K562 (cell line): ENCODE results near the gene NDUFA6. TPM values are rescaled to one million over a fixed set of nuclear protein-coding genes. Genes with fewer than 3 reads are reported as not detected.

Experiments
- BMI1 ChIP-seq: fragments of 150-350 bp; IDR thresholded peaks from 2 replicates; pipeline ENCODE4 v1.6.1; 2014; ENCODE audit warnings: low read length
- CBX1 ChIP-seq: sonication (generic); IDR thresholded peaks from 2 replicates; pipeline ENCODE4 v1.6.1; 2016; ENCODE audit warnings: antibody characterized with exemption, low read depth, mild to moderate bottlenecking
- DDX20 ChIP-seq: fragments of 450-650 bp; IDR thresholded peaks from 2 replicates; pipeline ENCODE4 v1.6.1; 2016; ENCODE audit warnings: missing genetic modification characterization, low read depth, mild to moderate bottlenecking, missing compliant biosample characterization, moderate library complexity
- EWSR1 ChIP-seq: fragments of 450-650 bp; IDR thresholded peaks from 2 replicates; pipeline ENCODE4 v1.6.1; 2018; ENCODE audit warnings: borderline replicate concordance, mild to moderate bottlenecking, low read depth, moderate library complexity; ENCODE audit not compliant: partially characterized antibody
- FOS ChIP-seq: IDR thresholded peaks from 3 replicates; pipeline ENCODE4 v1.6.1; 2011; ENCODE audit not compliant: insufficient read length; ENCODE audit errors: extremely low read depth
- GTF2E2 ChIP-seq: fragments of 200-800 bp; sonication (Bioruptor generic); IDR thresholded peaks from 2 replicates; pipeline ENCODE4 v1.6.1; 2016; ENCODE audit warnings: missing genetic modification characterization, missing compliant biosample characterization
- KLF1 ChIP-seq: fragments of 450-650 bp; IDR thresholded peaks from 2 replicates; pipeline ENCODE4 v1.6.1; 2016; ENCODE audit warnings: missing genetic modification characterization, missing compliant biosample characterization
- NUFIP1 ChIP-seq: fragments of 450-650 bp; IDR thresholded peaks from 2 replicates; pipeline ENCODE4 v1.6.1; 2018; ENCODE audit not compliant: partially characterized antibody
- PHB2 ChIP-seq: fragments of 450-650 bp; IDR thresholded peaks from 2 replicates; pipeline ENCODE4 v1.6.1; 2017; ENCODE audit warnings: low read depth
- ZNF347 ChIP-seq: fragments of 450-650 bp; formaldehyde crosslinking; IDR thresholded peaks from 2 replicates; pipeline ENCODE4 v1.4.0; 2020; ENCODE audit warnings: low read depth, mild to moderate bottlenecking, moderate library complexity
- ZNF696 ChIP-seq: fragments of 250-450 bp; sonication (Bioruptor Pico); conservative IDR thresholded peaks from 2 replicates; pipeline ENCODE4 v1.4.0; 2020; ENCODE audit warnings: mild to moderate bottlenecking, moderate library complexity
- polyA plus RNA-seq, 8 experiments: library from polyadenylated mRNA; depleted of rRNA in 4 of 8; stranded (reverse) in 5 of 8; unstranded in 3 of 8; fragments of >200 nt; fragmentation: Nextera tagmentation in 2 of 8; fragmentation: Illumina TruSeq in 1 of 8; extraction: Ambion mirVana in 2 of 8; extraction: Trizol in 1 of 8; gene quantifications; 2 replicates each; pipeline versions ENCODE4 v1.2.1 to v1.2.3, GENCODE V29; 2011 to 2014; ENCODE audit warnings: inconsistent platforms in 1 of 8, missing spikeins in 1 of 8
- total RNA-seq, 7 experiments: library from RNA; depleted of rRNA in 6 of 7; stranded (reverse); fragments of >200 nt in 6 of 7; fragmentation: Illumina TruSeq in 2 of 7; extraction: Trizol in 2 of 7; gene quantifications; 2 replicates each; pipeline versions ENCODE4 v1.2.1 to v1.2.3, GENCODE V29; 2011 to 2021; ENCODE audit warnings: low replicate concordance in 1 of 7
- TF ChIP-seq, protein P1 (sequence below): fragments of 450-650 bp; IDR thresholded peaks from 2 replicates; pipeline ENCODE4 v1.6.1; 2017; ENCODE audit warnings: antibody characterized with exemption
- TF ChIP-seq, protein P2 (sequence below): fragments of 250-450 bp; sonication (Bioruptor Pico); IDR thresholded peaks from 2 replicates; pipeline ENCODE4 v1.8.0; 2021; ENCODE audit warnings: borderline replicate concordance, mild to moderate bottlenecking, moderate library complexity; ENCODE audit not compliant: poor library complexity, severe bottlenecking
- TF ChIP-seq, protein P3 (sequence below): fragments of 150-350 bp; IDR thresholded peaks from 2 replicates; pipeline ENCODE4 v1.6.1; 2014; ENCODE audit warnings: low read depth, mild to moderate bottlenecking, low read length, borderline replicate concordance
- TF ChIP-seq, protein P4 (sequence below): fragments of 200-800 bp; sonication (Bioruptor generic); IDR thresholded peaks from 2 replicates; pipeline ENCODE4 v1.6.1; 2017; ENCODE audit warnings: missing genetic modification characterization, missing compliant biosample characterization

NDUFA6 gene
- total and polyA plus RNA-seq, 9 of the 15 experiments (the other 6 are each of a cell fraction or from before 2014, with no cell fraction given), result 90.0 to 474 (median 128) TPM

DNA sequence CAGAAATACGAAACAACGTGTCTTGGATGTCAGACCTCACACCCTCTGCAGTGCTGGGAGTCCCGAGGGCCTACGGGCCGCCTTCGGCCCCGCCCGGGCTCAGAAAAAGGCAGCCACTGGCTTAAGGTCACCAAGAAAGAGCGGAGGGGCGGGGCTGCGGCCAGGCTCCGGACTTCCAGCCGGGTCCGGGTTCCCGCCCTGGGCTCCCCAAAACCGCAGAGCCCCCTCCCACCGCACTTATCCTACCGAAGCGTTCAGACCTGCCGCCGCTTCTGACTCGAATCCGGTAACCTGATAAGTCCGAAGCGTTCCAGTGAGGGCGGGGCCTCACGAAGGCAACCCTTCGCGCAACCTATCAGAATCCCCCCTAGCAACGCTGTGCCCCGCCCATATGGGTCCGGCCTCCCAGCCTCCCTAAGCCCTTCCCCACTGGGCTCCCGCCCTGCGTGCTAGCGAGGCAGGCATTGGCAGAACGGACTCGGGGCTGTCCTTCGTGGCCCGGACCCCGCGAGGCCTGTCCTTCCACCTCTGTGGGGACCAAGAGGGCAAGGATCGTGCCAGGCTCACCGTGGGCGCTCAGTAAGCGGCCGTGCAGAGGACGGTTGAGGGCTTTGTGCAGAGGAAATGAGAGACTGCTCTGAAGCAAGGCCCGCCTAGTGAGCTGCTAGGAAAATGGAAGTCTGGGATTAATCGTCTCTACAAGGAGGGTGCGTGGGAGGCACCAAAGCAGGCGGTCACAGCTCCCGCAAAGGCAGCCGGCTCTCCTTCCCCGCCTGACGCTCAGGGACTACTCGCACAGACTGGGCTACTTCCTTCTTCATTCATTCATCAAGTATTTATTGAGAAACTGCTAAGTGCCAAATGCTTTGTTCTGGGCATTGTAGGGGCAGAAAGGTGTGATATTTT, 19.8 kb downstream of the NDUFA6 start, which contains the start of gene NAGA (continued):
- TF ChIP-seq FOS (no peak), KLF1 (tag) (no peak), DDX20 (tag) (no peak), NUFIP1 (no peak), BMI1 (no peak), ZNF696 (no peak), EWSR1 (no peak), CBX1 (no peak), PHB2 (no peak), ZNF347 (CRISPR knock-in tag) (no peak), GTF2E2 (no peak)
- TF ChIP-seq, protein P1, sequence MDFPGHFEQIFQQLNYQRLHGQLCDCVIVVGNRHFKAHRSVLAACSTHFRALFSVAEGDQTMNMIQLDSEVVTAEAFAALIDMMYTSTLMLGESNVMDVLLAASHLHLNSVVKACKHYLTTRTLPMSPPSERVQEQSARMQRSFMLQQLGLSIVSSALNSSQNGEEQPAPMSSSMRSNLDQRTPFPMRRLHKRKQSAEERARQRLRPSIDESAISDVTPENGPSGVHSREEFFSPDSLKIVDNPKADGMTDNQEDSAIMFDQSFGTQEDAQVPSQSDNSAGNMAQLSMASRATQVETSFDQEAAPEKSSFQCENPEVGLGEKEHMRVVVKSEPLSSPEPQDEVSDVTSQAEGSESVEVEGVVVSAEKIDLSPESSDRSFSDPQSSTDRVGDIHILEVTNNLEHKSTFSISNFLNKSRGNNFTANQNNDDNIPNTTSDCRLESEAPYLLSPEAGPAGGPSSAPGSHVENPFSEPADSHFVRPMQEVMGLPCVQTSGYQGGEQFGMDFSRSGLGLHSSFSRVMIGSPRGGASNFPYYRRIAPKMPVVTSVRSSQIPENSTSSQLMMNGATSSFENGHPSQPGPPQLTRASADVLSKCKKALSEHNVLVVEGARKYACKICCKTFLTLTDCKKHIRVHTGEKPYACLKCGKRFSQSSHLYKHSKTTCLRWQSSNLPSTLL, result no peak
- TF ChIP-seq, protein P2, sequence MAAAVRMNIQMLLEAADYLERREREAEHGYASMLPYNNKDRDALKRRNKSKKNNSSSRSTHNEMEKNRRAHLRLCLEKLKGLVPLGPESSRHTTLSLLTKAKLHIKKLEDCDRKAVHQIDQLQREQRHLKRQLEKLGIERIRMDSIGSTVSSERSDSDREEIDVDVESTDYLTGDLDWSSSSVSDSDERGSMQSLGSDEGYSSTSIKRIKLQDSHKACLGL (CRISPR knock-in tag), result no peak
- TF ChIP-seq, protein P3, sequence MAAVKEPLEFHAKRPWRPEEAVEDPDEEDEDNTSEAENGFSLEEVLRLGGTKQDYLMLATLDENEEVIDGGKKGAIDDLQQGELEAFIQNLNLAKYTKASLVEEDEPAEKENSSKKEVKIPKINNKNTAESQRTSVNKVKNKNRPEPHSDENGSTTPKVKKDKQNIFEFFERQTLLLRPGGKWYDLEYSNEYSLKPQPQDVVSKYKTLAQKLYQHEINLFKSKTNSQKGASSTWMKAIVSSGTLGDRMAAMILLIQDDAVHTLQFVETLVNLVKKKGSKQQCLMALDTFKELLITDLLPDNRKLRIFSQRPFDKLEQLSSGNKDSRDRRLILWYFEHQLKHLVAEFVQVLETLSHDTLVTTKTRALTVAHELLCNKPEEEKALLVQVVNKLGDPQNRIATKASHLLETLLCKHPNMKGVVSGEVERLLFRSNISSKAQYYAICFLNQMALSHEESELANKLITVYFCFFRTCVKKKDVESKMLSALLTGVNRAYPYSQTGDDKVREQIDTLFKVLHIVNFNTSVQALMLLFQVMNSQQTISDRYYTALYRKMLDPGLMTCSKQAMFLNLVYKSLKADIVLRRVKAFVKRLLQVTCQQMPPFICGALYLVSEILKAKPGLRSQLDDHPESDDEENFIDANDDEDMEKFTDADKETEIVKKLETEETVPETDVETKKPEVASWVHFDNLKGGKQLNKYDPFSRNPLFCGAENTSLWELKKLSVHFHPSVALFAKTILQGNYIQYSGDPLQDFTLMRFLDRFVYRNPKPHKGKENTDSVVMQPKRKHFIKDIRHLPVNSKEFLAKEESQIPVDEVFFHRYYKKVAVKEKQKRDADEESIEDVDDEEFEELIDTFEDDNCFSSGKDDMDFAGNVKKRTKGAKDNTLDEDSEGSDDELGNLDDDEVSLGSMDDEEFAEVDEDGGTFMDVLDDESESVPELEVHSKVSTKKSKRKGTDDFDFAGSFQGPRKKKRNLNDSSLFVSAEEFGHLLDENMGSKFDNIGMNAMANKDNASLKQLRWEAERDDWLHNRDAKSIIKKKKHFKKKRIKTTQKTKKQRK, result no peak
- TF ChIP-seq, protein P4, sequence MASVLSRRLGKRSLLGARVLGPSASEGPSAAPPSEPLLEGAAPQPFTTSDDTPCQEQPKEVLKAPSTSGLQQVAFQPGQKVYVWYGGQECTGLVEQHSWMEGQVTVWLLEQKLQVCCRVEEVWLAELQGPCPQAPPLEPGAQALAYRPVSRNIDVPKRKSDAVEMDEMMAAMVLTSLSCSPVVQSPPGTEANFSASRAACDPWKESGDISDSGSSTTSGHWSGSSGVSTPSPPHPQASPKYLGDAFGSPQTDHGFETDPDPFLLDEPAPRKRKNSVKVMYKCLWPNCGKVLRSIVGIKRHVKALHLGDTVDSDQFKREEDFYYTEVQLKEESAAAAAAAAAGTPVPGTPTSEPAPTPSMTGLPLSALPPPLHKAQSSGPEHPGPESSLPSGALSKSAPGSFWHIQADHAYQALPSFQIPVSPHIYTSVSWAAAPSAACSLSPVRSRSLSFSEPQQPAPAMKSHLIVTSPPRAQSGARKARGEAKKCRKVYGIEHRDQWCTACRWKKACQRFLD, result no peak; the same call in 1 of the 2 replicates
